KMS-11 (cell line): ENCODE results near the gene ONECUT3.

Source experiments
- H2AFZ ChIP-seq: fragments of 200-600 bp; sonication (generic); 2 replicates; pipeline ENCODE4 v1.6.1; 2016; ENCODE audit warnings: antibody characterized with exemption, mixed run types, low read depth
- H3K27ac ChIP-seq: fragments of 200-600 bp; sonication (generic); 2 replicates; pipeline ENCODE4 v1.6.1; 2016; ENCODE audit warnings: mild to moderate bottlenecking, mixed run types
- H3K27me3 ChIP-seq: fragments of 200-600 bp; sonication (generic); 2 replicates; pipeline ENCODE4 v1.6.1; 2017; ENCODE audit warnings: mild to moderate bottlenecking, low read depth, mixed run types, moderate library complexity; ENCODE audit not compliant: insufficient read depth
- H3K36me3 ChIP-seq: fragments of 200-600 bp; sonication (generic); 2 replicates; pipeline ENCODE4 v1.6.1; 2017; ENCODE audit warnings: mild to moderate bottlenecking, mixed run types; ENCODE audit not compliant: insufficient read depth
- H3K4me1 ChIP-seq: fragments of 200-600 bp; sonication (generic); 2 replicates; pipeline ENCODE4 v1.6.1; 2016; ENCODE audit warnings: mild to moderate bottlenecking, low read depth, mixed run types; ENCODE audit not compliant: poor library complexity, severe bottlenecking
- H3K4me2 ChIP-seq: fragments of 200-600 bp; sonication (generic); 2 replicates; pipeline ENCODE4 v1.7.0; 2016; ENCODE audit warnings: mild to moderate bottlenecking, mixed run types
- H3K4me3 ChIP-seq: fragments of 200-600 bp; sonication (generic); IDR thresholded peaks from 2 replicates; pipeline ENCODE4 v1.6.1; 2017; ENCODE audit warnings: low read depth, low read length, mixed read lengths; ENCODE audit not compliant: insufficient read depth
- H3K79me2 ChIP-seq: fragments of 200-600 bp; sonication (generic); 2 replicates; pipeline ENCODE4 v1.6.1; 2016; ENCODE audit warnings: low read depth, mixed run types; ENCODE audit not compliant: insufficient read depth
- H3K9ac ChIP-seq: fragments of 200-600 bp; sonication (generic); 2 replicates; pipeline ENCODE4 v1.6.1; 2016; ENCODE audit warnings: mild to moderate bottlenecking, mixed run types
- H4K20me1 ChIP-seq: fragments of 200-600 bp; sonication (generic); 2 replicates; pipeline ENCODE4 v1.6.1; 2016; ENCODE audit warnings: mild to moderate bottlenecking, mixed run types; ENCODE audit not compliant: insufficient read depth
- TF ChIP-seq, protein P1 (sequence below): fragments of 200-600 bp; sonication (generic); conservative IDR thresholded peaks from 2 replicates; pipeline ENCODE4 v1.6.1; 2017; ENCODE audit warnings: low read depth, mild to moderate bottlenecking, antibody characterized with exemption, low read length, moderate library complexity, mixed read lengths

The ONECUT3 gene

DNA sequence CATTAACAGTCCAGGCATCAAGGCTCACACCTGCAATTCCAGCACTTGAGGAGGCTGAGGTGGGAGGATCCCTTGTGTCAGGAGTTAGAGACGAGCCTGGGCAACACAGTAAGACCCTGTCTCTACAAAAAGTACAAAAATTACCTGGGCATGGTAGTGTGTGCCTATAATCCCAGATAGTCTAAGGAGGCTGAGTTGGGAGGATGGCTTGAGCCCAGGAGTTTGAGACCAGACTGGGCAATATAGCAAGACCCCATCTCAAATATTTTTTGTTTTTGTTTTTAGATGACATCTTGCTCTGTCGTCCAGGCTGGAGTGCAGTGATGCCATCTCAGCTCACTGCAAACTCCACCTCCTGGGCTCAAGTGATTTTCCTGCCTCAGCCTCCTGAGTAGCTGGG is 40.1 kb upstream of the ONECUT3 start:
- Histone ChIP-seq H3K4me1 (no peaks in the 10 kb centered on the region), H4K20me1 (no peaks in the 10 kb centered on the region), H3K27ac (no peak overlapping the region), H3K4me3 (no peak overlapping the region), H3K27me3 (peaks cover 82% of the 10 kb centered on the region), H2AFZ (no peak overlapping the region), H3K9ac (no peak overlapping the region), H3K79me2 (no peaks in the 10 kb centered on the region), H3K36me3 (no peaks in the 10 kb centered on the region), H3K4me2 (no peak overlapping the region)
- TF ChIP-seq, protein P1, sequence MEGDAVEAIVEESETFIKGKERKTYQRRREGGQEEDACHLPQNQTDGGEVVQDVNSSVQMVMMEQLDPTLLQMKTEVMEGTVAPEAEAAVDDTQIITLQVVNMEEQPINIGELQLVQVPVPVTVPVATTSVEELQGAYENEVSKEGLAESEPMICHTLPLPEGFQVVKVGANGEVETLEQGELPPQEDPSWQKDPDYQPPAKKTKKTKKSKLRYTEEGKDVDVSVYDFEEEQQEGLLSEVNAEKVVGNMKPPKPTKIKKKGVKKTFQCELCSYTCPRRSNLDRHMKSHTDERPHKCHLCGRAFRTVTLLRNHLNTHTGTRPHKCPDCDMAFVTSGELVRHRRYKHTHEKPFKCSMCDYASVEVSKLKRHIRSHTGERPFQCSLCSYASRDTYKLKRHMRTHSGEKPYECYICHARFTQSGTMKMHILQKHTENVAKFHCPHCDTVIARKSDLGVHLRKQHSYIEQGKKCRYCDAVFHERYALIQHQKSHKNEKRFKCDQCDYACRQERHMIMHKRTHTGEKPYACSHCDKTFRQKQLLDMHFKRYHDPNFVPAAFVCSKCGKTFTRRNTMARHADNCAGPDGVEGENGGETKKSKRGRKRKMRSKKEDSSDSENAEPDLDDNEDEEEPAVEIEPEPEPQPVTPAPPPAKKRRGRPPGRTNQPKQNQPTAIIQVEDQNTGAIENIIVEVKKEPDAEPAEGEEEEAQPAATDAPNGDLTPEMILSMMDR: no peak

DNA sequence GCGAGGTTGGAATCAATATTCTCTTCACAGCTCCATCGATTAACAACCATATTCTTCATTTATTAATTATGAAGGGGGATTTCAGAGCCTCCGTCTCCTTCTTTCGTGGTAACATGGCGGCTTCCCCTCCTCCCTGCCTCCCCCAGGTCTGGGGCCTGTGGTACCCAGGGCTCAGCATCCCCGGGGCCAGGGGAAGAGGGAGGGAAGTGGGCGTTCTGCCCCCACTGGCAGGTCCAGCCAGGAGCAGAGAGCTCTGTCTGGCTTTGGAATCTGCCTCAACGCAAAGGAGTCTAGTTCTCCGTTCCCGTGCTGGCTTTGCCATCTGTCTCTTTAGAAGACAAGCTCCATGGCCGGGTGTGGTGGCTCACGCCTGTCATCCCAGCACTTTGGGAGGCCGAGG is 37.8 kb upstream of the ONECUT3 start:
- Histone ChIP-seq H4K20me1 (no peaks in the 10 kb centered on the region), H3K4me2 (no peak overlapping the region), H2AFZ (no peak overlapping the region), H3K4me1 (no peaks in the 10 kb centered on the region), H3K4me3 (no peak overlapping the region), H3K27me3 (peaks cover 73% of the 10 kb centered on the region), H3K27ac (no peak overlapping the region), H3K36me3 (no peaks in the 10 kb centered on the region), H3K9ac (no peak overlapping the region), H3K79me2 (no peaks in the 10 kb centered on the region)
- TF ChIP-seq, protein P1: no peak

DNA sequence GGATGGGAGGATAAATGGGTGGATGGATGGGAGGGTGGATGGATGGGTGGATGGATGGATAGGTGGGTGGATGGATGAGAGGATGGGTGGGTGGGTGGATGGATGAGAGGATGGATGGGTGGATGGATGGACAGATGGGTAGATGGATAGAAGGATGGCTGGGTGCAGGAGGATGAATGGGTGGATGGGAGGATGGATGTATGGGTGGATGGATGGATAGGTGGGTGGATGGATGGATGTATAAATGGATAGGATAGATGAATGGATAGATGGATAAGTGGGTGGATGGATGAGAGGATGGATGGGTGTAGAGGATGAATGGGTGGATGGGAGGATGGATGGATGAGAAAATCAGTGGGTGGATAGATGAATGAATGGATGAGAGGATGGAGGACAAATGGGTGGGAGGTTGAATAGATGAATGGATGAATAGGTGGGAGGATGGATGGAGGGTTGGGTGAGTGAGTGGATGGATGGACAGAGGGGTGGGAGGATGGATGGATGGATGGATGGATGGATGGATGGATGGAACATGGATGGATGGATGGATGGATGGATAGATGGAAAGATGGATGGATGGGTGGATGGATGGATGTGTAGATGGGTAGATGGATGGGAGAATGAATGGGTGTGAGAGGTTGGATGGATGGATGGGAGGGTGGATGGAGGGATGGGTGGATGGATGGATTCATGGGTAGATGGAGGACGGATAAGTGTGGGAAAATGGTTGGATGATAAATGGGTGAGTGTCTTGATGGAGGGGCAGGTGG is 35.9 kb upstream of the ONECUT3 start:
- Histone ChIP-seq H3K4me3 (no peak overlapping the region), H3K27me3 (peaks cover 74% of the 10 kb centered on the region), H4K20me1 (no peaks in the 10 kb centered on the region), H3K9ac (no peak overlapping the region), H3K4me2 (no peak overlapping the region), H3K27ac (no peak overlapping the region), H3K36me3 (no peaks in the 10 kb centered on the region), H2AFZ (no peak overlapping the region), H3K4me1 (no peaks in the 10 kb centered on the region), H3K79me2 (no peaks in the 10 kb centered on the region)
- TF ChIP-seq, protein P1: no peak

DNA sequence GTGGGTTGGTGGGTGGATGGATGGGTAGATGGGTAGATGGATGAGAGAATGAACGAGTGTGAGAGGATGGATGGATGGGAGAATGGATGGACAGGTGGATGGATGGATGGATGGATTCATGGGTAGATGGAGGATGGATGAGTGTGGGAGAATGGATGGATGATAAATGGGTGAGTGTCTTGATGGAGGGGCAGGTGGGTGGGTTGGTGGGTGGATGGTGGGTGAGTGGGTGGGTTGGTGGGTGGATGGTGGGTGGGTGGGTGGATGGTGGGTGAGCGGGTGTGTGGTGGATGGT is 35.4 kb upstream of the ONECUT3 start:
- TF ChIP-seq, protein P1: no peak
- Histone ChIP-seq H2AFZ (no peak overlapping the region), H3K79me2 (no peaks in the 10 kb centered on the region), H3K4me2 (no peak overlapping the region), H3K4me3 (no peak overlapping the region), H3K9ac (no peak overlapping the region), H3K4me1 (no peaks in the 10 kb centered on the region), H3K27me3 (peaks cover 75% of the 10 kb centered on the region), H3K36me3 (no peaks in the 10 kb centered on the region), H3K27ac (no peak overlapping the region), H4K20me1 (no peaks in the 10 kb centered on the region)
